Spinal cord (tissue), 10 donors: ENCODE results near the gene CKMT2. TPM values are rescaled to one million over a fixed set of nuclear protein-coding genes. Genes with fewer than 3 reads are reported as not detected.
"Not testable (repeated sequence)": the region's sequence is repeated elsewhere in the genome, so short reads cannot be mapped to it uniquely, and the experiment has no call there.

Experiments
- DNase-seq, 6 donors: peaks; one replicate each; pipeline versions ENCODE4 v3.0.0 to v3.0.0-alpha.2; 2013 to 2015; ENCODE audit warnings: low spot score in 6 of 6, low read depth in 4 of 6
- H3K27ac ChIP-seq: one replicate; pipeline ENCODE4 v1.5.1; 2013; ENCODE audit warnings: low read depth, low read length, control low read depth
- H3K27me3 ChIP-seq: one replicate; pipeline ENCODE4 v1.6.1; 2013; ENCODE audit warnings: low read length; ENCODE audit not compliant: control insufficient read depth, insufficient read depth
- H3K36me3 ChIP-seq: one replicate; pipeline ENCODE4 v1.6.1; 2013; ENCODE audit warnings: low read length; ENCODE audit not compliant: control insufficient read depth, insufficient read depth
- H3K4me1 ChIP-seq: one replicate; pipeline ENCODE4 v1.6.1; 2013; ENCODE audit warnings: low read length; ENCODE audit not compliant: control insufficient read depth, insufficient read depth
- H3K4me3 ChIP-seq: one replicate; pipeline ENCODE4 v1.5.1; 2013; ENCODE audit warnings: low read depth, low read length, control low read depth
- H3K9me3 ChIP-seq: one replicate; pipeline ENCODE4 v1.6.1; 2013; ENCODE audit warnings: low read length; ENCODE audit not compliant: control insufficient read depth, insufficient read depth
- WGBS: methylation state at CpG from one replicate; pipeline ENCODE4 v1.1.5; 2013; ENCODE audit warnings: missing lambda C conversion rate; ENCODE audit not compliant: insufficient coverage; 5-methylcytosine and 5-hydroxymethylcytosine counted together
- polyA plus RNA-seq, 2 donors: library from polyadenylated mRNA; unstranded; fragments of 120-200 nt; gene quantifications; one replicate each; pipeline ENCODE4 v1.2.1, GENCODE V29; 2013; ENCODE audit not compliant: insufficient read length in 2 of 2
- total RNA-seq, 2 donors: library from RNA; depleted of rRNA in 1 of 2; stranded (reverse); fragments of 120-200 nt in 1 of 2; fragments of >200 nt in 1 of 2; gene quantifications; one replicate each; pipeline versions ENCODE4 v1.2.3 to v1.2.4, GENCODE V29; 2013 to 2014
- donor health status: healthy.

Gene CKMT2
- total and polyA plus RNA-seq, 4 donors = 3.6 to 7.2 (median 5.4) TPM

- no peaks in the 10 kb centered on the region for H3K36me3 ChIP-seq
- H3K9me3 ChIP-seq = peaks cover 12% of the 10 kb centered on the region
- no peaks in the 10 kb centered on the region for H3K4me1 ChIP-seq
- no CpG with 5 or more reads among the region's 1 CpG for WGBS
- no peaks in the 10 kb centered on the region for H3K27me3 ChIP-seq
- H3K4me3 ChIP-seq = no peak overlapping the region
- H3K27ac ChIP-seq = no peak overlapping the region
- no peak for DNase-seq
Measured at GRCh38 chr5:81290146-81290545, 57.0 kb downstream of the CKMT2 start.

GRCh38 chr5:81292130-81292529, 59.0 kb downstream of the CKMT2 start:
- 100% methylated on average over 1 of the region's 2 CpGs for WGBS

GRCh38 chr5:81294021-81294420, 60.9 kb downstream of the CKMT2 start:
- H3K9me3 ChIP-seq = peaks cover 12% of the 10 kb centered on the region
- H3K27me3 ChIP-seq, H3K36me3 ChIP-seq, H3K4me3 ChIP-seq, DNase-seq, H3K4me1 ChIP-seq, H3K27ac ChIP-seq: not testable (repeated sequence)
- no CpG with 5 or more reads among the region's 5 CpGs for WGBS

More at GRCh38 chr5:81292130-81292529, 59.0 kb downstream of the CKMT2 start:
- H3K27ac ChIP-seq = no peak overlapping the region
- H3K4me1 ChIP-seq = no peaks in the 10 kb centered on the region
- no peaks in the 10 kb centered on the region for H3K36me3 ChIP-seq
- H3K4me3 ChIP-seq = no peak overlapping the region
- no peaks in the 10 kb centered on the region for H3K27me3 ChIP-seq
- peaks cover 12% of the 10 kb centered on the region for H3K9me3 ChIP-seq
- DNase-seq = no peak

- peaks cover 12% of the 10 kb centered on the region for H3K4me1 ChIP-seq
- no peak for DNase-seq
- no peaks in the 10 kb centered on the region for H3K27me3 ChIP-seq
- H3K36me3 ChIP-seq = no peaks in the 10 kb centered on the region
- 100% methylated on average over 1 of the region's 4 CpGs for WGBS
- no peak overlapping the region for H3K4me3 ChIP-seq
- peaks cover 2% of the 10 kb centered on the region for H3K9me3 ChIP-seq
- H3K27ac ChIP-seq = no peak overlapping the region
Measured at GRCh38 chr5:81297531-81297930, 64.4 kb downstream of the CKMT2 start.

DNA sequence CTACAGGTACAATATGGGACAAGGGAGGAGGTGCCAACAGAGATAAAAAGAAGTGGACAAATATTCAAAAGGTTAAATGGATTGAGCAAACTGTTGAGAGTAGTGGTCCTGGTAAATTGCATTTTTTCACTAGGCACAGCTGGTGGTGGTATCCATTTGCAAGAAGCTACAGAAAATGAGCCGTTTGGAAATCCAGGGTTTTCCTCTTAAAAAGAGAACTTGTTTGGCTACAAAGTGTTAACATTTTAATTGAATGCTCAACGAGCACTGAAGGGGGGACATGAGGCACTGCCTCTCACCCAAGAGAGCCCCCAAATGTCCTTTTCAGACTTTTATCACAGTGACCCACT, 67.8 kb downstream of the CKMT2 start:
- H3K4me1 ChIP-seq = peaks cover 12% of the 10 kb centered on the region
- H3K36me3 ChIP-seq = peaks cover 4% of the 10 kb centered on the region
- H3K27ac ChIP-seq = peak overlapping the region; percentile 95
- no peaks in the 10 kb centered on the region for H3K9me3 ChIP-seq
- H3K4me3 ChIP-seq = peak overlapping the region; percentile 69
- WGBS = 0% methylated on average over 1 of the region's 2 CpGs
- DNase-seq = no peak
- H3K27me3 ChIP-seq = no peaks in the 10 kb centered on the region

DNA sequence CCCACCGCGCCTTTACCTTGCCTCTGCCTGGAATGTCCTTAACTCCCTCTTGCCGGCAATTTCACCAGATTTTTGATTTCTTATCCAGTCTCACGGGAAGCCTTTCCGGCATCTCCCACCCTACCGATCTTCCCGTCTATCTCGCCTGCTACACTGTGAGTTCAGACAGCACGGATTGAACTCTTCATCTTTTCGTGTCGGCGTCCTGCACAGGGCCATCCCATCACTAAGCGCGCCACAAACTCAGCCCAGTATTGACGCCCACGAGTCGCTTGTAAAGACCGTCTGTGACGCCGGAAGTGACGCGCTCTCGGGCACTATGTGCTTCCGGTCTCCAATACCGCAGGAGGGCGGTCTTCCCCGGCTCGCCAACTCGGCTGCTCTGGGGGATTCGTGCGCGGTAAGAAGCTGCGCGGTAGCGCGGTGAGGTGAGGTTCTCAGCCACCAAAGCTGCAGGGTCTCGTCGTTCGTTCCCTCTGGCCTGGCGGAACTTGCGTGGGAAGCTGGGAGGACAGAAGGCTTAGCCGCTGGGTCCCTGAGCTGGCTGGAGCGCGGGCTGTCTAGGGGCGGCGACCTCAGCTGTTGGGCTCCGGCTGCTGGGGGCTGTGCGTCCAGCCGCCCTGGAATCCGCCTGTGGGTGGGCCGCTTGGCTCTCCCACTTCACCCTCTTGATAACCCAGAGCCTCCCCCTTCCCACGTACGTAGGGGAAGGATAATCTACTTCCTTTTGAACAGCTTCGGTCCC, 68.3 kb downstream of the CKMT2 start, which contains the start of gene ZCCHC9:
Gene ZCCHC9 (plus strand): TSS at position 317 of the 745 bp plus-strand sequence. CDS start 3,171 bp downstream, outside the sequence.
- Histone ChIP-seq H3K27ac (peak within 1 kb of the TSS; percentile 95), H3K4me1 (peaks cover 12% of the 10 kb centered on the region), H3K4me3 (peak within 1 kb of the TSS; percentile 69), H3K27me3 (no peaks in the 10 kb centered on the region), H3K9me3 (no peaks in the 10 kb centered on the region), H3K36me3 (peaks cover 4% of the 10 kb centered on the region)
- 0% methylated on average over 48 of the region's 54 CpGs for WGBS
- peak; percentile 86 to 99 (median 94) for DNase-seq

DNA sequence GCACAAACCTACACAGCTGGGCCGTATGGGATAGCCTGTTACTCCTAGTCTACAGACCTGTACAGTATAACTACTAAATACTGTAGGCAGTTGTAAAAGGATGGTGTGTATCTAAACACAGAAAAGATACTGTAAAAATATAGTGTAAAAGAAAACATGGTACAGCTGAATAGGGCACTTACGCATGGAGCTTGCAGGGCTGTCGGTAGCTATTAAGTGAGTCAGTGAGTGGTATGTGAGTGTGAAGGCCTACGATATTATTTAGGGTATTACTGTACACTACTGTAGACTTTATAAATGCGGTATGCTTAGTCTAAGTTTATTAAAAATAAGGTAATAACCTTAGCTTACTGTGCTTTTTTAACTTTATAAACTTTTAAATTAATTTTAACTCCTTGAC, 69.5 kb downstream of the CKMT2 start:
- peaks cover 12% of the 10 kb centered on the region for H3K4me1 ChIP-seq
- no peak for DNase-seq
- H3K27me3 ChIP-seq = no peaks in the 10 kb centered on the region
- 100% methylated on average over 2 of the region's 5 CpGs for WGBS
- no peak overlapping the region for H3K27ac ChIP-seq
- no peak overlapping the region for H3K4me3 ChIP-seq
- no peaks in the 10 kb centered on the region for H3K9me3 ChIP-seq
- peaks cover 4% of the 10 kb centered on the region for H3K36me3 ChIP-seq

GRCh38 chr5:81303563-81303962, 70.4 kb downstream of the CKMT2 start:
- peaks cover 4% of the 10 kb centered on the region for H3K36me3 ChIP-seq
- no peak overlapping the region for H3K27ac ChIP-seq
- H3K4me1 ChIP-seq = peaks cover 12% of the 10 kb centered on the region
- H3K27me3 ChIP-seq = no peaks in the 10 kb centered on the region
- no peaks in the 10 kb centered on the region for H3K9me3 ChIP-seq
- no peak overlapping the region for H3K4me3 ChIP-seq
- DNase-seq = no peak
- no CpG with 5 or more reads among the region's 1 CpG for WGBS

DNA sequence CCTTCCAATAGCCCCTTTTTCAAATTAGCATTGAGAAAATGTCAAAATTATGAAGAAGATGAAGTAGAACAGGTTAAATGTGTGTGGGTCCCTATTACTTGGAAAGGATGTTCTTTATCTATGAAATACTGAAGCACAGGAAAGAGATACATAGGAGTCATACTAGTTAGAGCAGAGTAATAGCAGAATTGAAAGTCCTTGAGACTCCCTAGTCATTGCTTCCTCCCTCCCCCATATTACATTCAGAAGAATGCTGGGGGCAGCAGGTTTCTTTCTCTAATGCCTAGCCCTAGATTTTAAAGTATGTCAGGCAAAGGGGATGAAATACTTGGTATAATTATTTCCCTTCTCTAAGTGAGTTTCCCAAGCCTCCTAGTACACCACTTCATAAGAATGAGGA, 72.7 kb downstream of the CKMT2 start:
- H3K4me1 ChIP-seq = peaks cover 6% of the 10 kb centered on the region
- no peaks in the 10 kb centered on the region for H3K9me3 ChIP-seq
- peaks cover 8% of the 10 kb centered on the region for H3K36me3 ChIP-seq
- H3K27ac ChIP-seq = no peak overlapping the region
- DNase-seq = no peak
- no peaks in the 10 kb centered on the region for H3K27me3 ChIP-seq
- no peak overlapping the region for H3K4me3 ChIP-seq

DNA sequence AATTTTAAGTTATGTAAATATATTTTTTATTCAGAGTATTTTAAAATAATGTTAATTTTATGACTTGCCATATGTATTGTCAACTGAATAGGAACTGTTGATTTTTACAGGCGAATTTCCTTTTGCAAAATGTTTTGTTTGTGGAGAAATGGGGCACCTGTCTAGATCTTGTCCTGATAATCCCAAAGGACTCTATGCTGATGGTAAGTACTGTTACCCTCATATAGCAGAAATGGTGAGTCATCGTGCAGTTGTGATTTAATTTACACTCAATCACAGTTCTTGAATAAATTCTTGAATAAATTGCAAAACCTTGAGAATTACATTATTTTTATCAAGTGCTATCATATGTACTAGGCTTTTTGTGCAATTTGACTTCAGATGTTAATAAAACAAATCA, 75.7 kb downstream of the CKMT2 start:
- no peak for DNase-seq
- Histone ChIP-seq H3K27me3 (no peaks in the 10 kb centered on the region), H3K27ac (no peak overlapping the region), H3K36me3 (peaks cover 8% of the 10 kb centered on the region), H3K4me1 (no peaks in the 10 kb centered on the region), H3K9me3 (no peaks in the 10 kb centered on the region), H3K4me3 (no peak overlapping the region)
- 83% methylated on average over 1 of the region's 2 CpGs for WGBS
